Ishikawa (cell line): ENCODE measurements around the gene AGO1.

Source experiments
- CEBPB ChIP-seq: IDR thresholded peaks from 2 replicates; pipeline ENCODE4 v1.6.1; 2012
- CREB1 ChIP-seq: IDR thresholded peaks from 2 replicates; pipeline ENCODE4 v1.6.1; 2012; ENCODE audit warnings: low read depth
- EGR1 ChIP-seq: IDR thresholded peaks from 2 replicates; pipeline ENCODE4 v1.6.1; 2012
- EP300 ChIP-seq: IDR thresholded peaks from 2 replicates; pipeline ENCODE4 v1.6.1; 2012; ENCODE audit warnings: borderline replicate concordance
- FOXM1 ChIP-seq: IDR thresholded peaks from 2 replicates; pipeline ENCODE4 v1.6.1; 2012; ENCODE audit warnings: low read depth, borderline replicate concordance
- MAX ChIP-seq: IDR thresholded peaks from 2 replicates; pipeline ENCODE4 v1.6.1; 2012
- NFIC ChIP-seq: IDR thresholded peaks from 2 replicates; pipeline ENCODE4 v1.6.1; 2012
- RAD21 ChIP-seq: IDR thresholded peaks from 2 replicates; pipeline ENCODE4 v1.6.1; 2012; ENCODE audit warnings: low read depth
- REST ChIP-seq: IDR thresholded peaks from 2 replicates; pipeline ENCODE4 v1.6.1; 2012; ENCODE audit warnings: low read depth, mild to moderate bottlenecking
- TAF1 ChIP-seq: IDR thresholded peaks from 2 replicates; pipeline ENCODE4 v1.6.1; 2012; ENCODE audit warnings: low read depth, mild to moderate bottlenecking
- TCF12 ChIP-seq: IDR thresholded peaks from 2 replicates; pipeline ENCODE4 v1.6.1; 2012; ENCODE audit warnings: low read depth
- TEAD4 ChIP-seq: IDR thresholded peaks from 2 replicates; pipeline ENCODE4 v1.6.1; 2012
- USF1 ChIP-seq: IDR thresholded peaks from 2 replicates; pipeline ENCODE4 v1.6.1; 2012
- YY1 ChIP-seq: IDR thresholded peaks from 2 replicates; pipeline ENCODE4 v1.6.1; 2012; ENCODE audit warnings: low read depth
- ZBTB7A ChIP-seq: IDR thresholded peaks from 2 replicates; pipeline ENCODE4 v1.6.1; 2012; ENCODE audit warnings: low read depth

The AGO1 gene

GRCh38 chr1:35845766-35846165 is 37.2 kb upstream of the AGO1 start:
- TF ChIP-seq NFIC (no peak), ZBTB7A (no peak), MAX (no peak), CEBPB (no peak), TCF12 (no peak), USF1 (no peak), REST (no peak), YY1 (no peak), FOXM1 (no peak), EP300 (no peak), TEAD4 (no peak), CREB1 (no peak), EGR1 (no peak), RAD21 (no peak), TAF1 (no peak)

- no peak for TF ChIP-seq FOXM1
- TF ChIP-seq RAD21 = no peak
- TF ChIP-seq USF1 = no peak
- TF ChIP-seq NFIC = no peak
- TF ChIP-seq EP300 = no peak
- TF ChIP-seq CEBPB = no peak
- TF ChIP-seq TEAD4 = no peak
- no peak for TF ChIP-seq REST
- no peak for TF ChIP-seq CREB1
- no peak for TF ChIP-seq MAX
- TF ChIP-seq EGR1 = no peak
- no peak for TF ChIP-seq TCF12
Measured at GRCh38 chr1:35847935-35848565, 35.0 kb upstream of the AGO1 start.

GRCh38 chr1:35850051-35850450 is 33.0 kb upstream of the AGO1 start:
- TF ChIP-seq YY1 (no peak), CREB1 (no peak), NFIC (no peak), TEAD4 (no peak), REST (no peak), USF1 (no peak), ZBTB7A (no peak), MAX (no peak), TAF1 (no peak), RAD21 (no peak)

- TF ChIP-seq USF1 (no peak), EGR1 (no peak), REST (no peak), FOXM1 (no peak), CREB1 (no peak)
Measured at GRCh38 chr1:35850716-35851115, 32.3 kb upstream of the AGO1 start.
